OCI-M2 (cell line): ENCODE measurements around the gene WWOX.

Source experiments
- DNase-seq: peaks from one replicate; lab custom pipeline; 2025; ENCODE audit not compliant: unreplicated experiment; lab: John Stamatoyannopoulos, UW

WWOX gene

DNA sequence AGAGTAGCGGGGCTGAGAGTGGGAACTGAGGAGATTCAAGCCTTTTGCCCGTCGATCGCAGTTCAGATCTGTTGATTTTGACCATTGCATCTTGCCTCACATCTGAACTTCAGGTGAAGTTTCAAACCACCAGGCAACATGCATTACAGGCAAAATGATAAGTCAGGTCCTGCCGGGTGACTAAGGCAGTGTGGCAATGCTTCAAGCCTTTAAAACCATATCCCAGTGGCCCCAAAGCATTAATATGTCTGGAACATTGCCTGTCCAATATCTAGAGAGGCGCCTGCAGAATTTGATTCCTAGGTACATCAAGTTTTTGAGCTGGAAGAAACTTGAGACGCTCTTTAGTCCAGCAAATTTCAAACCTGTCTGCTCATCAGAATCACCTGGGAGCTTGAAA is 998.3 kb downstream of the WWOX start:
- DNase-seq = no peak

DNA sequence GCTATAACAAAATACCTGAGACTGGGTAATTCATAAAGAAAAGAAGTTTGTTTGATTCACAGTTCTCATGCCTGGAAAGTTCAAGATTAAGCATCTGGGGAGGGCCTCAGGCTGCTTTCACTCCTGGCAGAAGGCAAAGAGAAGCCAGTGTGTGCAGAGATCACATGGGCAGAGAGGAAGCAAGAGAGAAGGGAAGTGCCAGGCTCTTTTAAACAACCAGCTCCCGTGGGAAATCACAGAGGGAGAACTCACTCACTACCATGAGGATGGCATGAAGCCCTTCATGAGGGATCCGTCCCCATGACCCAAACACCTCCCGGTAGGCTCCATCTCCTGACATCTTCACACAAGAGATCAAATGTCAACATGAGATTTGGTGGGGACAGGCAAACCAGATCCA is 999.5 kb downstream of the WWOX start:
- no peak for DNase-seq

DNA sequence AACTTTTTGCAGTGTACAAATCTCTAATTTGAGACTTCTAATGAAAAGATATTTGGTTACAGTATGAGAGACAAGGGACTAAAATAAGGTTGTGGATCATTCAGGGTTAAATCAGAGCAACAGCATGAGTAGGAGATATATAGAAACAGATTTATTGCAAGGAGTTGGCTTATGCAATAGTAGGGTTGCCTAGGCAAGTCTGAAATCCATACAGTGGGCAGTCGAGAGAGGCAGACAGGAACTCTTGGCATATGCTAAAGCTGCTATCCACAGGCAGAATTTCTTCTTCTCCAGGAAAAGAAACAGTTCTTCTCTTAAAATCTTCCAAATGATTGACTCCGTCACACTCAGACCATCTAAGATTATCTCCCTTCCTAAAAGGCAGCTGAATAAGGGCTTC is 1000.3 kb downstream of the WWOX start:
- DNase-seq = no peak

DNA sequence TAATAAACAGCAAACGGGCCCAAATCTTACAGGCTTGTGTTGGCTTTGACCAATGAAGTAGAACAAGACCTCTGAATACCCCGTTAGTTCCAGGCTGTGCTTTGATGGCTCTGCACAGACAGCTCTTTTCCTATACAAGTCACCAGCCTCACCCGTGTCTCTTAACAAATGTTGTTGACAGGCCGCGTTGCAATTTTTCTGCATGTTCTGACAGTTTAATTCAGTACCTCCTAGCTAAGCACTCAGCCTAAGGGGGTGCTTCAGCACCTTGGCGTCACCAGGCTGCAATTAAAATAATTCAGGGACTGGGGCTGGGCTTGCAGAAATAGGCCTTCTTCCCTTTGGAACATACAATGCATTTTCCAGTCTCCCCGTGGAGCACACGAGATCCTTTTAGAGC is 1001.0 kb downstream of the WWOX start:
- no peak for DNase-seq

- DNase-seq = no peak
Measured at GRCh38 chr16:79101491-79101890, 1002.0 kb downstream of the WWOX start.

GRCh38 chr16:79104567-79104966 is 1005.1 kb downstream of the WWOX start:
- DNase-seq = no peak

DNA sequence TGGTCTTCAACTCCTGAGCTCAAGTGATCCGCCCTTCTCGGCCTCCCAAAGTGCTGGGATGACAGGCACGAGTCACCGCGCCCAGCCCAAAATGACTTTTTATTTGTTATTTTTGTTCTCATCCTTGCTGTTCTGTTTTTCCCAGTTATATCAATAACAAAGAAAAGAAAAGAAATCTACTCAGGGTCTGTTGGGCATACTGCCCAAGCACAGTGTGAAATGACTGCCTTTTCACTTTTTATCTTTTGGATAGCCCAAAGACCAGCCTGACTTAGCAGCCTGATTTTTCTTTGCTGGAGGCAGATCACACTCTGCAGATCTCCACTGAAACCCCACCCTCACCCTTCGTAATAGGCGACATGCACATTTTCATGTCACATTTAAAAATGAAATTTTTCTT is 1007.8 kb downstream of the WWOX start:
- DNase-seq = no peak

- DNase-seq = no peak
Measured at GRCh38 chr16:79109771-79110170, 1010.3 kb downstream of the WWOX start.

DNA sequence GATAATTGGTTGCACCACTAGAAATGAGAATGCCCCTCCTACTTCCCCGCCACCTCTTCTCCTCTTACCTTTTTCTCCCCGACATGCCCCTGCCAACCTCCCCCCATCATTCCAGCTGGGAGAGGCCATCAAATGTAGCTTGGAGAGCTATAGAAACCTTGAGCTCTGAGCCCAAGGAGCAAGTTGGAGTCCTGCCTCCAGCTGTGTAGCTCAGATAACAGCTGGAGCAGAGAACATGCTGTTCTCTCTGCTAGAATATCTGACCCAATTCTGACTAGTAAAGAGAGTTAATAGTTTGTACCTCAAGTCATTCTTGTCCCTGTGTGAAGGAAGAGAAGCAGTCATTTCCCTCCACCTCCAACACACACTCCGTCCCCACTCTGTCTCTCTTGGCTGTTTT is 1010.8 kb downstream of the WWOX start:
- no peak for DNase-seq

DNA sequence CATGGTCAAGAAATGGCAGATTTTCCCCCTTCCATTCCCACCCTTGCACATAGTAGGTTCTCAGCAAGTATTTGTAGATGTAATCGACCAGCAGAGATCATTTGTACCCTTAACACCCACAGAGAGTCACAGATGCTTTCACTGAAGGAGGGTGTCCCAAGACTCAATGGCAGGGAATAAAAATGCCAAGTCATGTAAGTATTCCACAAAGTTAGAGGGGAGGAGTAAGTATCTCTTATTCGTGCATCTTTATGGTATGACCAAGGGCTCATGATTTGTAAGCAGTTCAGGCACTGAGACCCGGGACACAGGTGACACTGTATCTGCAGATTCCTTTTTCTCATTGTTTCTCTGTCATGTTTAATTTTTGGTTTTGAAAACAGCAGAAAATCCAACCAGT is 1011.5 kb downstream of the WWOX start:
- DNase-seq = no peak

DNA sequence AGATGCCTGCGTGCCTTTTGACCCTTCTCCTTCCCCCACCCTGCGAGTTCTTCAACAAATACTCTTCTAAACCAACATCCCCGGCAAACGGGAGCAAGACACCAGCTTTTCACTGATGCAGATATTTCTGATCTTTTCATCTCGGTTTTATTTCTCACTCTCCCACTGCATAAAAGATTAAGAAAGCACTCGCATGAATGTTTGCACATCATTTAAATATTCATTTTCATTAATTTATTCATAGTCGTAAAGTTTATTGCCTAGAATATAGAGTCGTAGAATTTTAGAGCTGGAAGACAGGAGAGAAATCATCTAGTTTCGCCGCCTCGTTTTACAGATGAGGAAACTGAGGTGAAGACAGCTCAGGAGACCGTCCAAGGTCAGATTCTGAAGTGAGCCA is 1013.0 kb downstream of the WWOX start:
- no peak for DNase-seq

- no peak for DNase-seq
Measured at GRCh38 chr16:79113826-79114225, 1014.4 kb downstream of the WWOX start.

GRCh38 chr16:79114759-79115158 is 1015.3 kb downstream of the WWOX start:
- DNase-seq = no peak

GRCh38 chr16:79121906-79122305 is 1022.5 kb downstream of the WWOX start:
- DNase-seq = no peak

DNA sequence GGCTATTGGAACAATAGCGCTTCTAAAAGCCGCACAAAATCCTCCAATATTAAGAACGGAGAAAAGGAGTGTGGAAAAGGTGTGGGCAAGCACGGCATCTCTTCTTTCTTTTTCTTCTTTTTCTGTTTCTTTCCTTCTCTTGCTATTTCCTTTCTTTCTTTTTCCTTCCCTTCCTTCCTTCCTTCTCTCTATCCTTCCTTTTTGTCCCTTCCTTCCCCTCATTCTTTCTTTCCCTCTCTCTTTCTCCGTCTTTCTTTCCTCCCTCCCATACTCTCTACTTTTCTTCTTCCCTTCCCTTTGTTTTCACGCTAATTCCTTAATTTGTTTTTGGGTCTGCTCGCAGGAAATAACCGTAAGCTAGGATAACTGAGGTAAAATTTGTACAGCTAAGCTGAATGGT is 1022.9 kb downstream of the WWOX start:
- DNase-seq = no peak

DNA sequence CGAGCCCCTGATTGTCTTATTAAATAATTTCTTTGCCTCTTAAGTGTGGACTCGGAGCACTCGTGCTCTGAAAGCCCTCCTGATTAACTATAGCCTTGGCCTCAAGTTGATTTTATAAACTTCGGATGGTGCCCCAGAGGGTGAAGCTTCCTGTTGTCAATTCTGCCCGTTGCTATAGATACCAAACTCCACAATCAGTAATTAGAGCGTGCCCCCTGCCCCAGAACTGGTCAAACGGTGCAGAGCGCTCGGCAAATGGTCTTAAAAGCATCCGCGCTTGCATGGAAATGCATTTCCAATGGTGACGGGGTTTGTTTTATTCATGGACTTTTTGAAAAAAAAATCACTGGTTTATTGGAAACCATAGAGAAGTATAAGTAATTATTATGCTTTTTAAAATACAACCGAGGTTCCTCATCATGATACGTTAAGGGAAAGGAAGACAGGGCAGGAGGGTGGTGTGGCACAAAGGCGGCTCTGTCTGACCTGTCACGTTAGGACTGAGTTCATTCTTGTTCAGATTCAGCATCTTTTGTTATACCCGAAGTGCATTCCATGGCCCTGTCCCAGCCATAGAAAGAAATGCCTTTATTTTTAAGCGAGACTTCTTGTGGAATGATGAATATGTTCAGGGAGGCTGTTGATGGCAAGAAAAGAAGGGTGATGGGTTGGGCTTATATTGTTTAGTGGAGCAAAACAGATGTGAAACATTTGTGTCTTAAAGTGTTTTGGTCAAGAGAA is 1024.7 kb downstream of the WWOX start:
- DNase-seq = no peak

DNA sequence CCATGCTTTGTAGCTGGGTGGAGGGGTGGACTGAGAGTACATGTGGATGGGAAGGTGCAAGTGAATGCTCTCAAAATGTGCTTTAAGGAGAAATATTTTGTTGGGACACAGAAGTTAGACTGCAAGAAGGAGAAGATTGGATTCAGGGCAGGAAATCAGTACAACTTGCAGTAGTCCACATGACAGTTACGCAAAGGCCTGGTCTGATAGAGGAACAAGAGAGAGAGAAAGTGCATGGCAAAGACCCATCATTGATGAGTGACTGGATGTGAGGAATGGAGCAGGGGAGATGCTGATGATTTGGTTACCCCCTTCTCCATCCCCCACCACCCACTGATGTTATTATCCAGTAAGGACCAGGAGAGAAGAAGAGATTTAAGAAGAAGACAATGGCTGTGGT is 1028.3 kb downstream of the WWOX start:
- DNase-seq = no peak

- no peak for DNase-seq
Measured at GRCh38 chr16:79128706-79129105, 1029.3 kb downstream of the WWOX start.

DNA sequence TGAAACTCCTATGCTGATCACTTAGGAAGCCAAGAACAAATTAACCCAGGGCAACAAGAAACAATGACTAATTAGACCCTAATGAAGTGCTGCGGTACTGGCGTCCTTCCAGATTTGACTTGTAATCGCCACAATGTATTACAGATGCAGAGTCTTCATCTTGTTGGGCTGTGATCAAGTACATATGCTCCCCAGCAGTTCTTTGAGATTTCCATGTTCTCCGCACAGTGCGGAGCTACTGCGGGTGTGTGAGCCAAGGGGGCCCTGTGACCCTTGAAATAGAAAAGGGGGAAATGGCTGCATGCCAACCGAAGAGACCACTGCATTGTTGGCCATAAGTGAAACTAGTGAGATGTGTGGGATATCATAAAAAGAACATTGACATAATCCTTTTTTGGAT is 1031.2 kb downstream of the WWOX start:
- no peak for DNase-seq

DNA sequence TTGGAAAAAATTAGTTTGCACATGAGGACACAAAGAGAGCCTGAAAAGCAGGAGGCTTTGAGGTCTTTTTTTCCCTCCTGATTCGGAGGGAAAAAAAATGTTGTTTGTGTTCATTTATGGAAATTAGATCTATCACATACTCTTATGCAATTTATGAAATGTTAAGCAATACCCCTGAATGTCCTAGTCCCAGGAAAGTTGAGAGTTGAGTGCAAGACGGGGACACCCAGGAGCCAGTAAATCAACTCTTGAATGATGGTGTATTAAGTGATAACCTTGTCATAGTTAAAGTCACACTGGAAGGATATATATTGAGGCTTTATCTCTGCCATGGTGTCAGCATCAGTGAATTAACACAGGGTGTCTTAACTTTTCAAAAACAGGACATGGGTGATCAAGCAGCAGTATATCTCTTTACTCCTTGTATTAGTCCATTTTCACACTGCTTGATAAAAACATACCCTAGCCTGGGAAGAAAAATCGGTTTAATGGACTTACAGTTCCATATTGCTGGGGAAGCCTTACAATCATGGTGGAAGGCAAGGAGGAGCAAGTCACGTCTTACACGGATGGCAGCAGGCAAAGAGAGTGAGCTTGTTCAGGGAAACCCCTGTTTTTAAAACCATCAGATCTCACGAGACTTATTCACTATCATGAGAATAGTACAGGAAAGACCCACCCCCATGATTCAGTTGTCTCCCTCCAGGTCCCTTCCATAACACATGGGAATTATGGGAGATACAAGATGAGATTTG is 1032.0 kb downstream of the WWOX start:
- no peak for DNase-seq

DNA sequence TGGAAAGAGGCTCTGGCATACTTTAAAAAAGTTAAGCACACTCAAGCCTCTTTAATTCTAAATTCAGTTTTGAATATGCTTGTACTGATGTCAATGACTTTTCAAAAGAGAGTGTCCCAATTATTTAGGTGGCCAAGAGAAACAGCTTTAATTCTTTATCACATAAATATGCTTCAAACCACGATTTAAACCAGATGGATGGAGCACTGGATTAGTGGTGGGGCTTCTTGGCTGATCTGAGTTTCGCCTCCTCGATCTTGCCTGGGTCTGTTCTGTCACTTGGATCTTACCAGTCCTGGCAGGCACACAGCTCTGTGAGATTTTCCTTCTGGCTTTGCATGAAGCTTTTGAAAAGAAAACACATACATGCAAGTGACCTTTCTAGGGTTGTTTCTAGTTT is 1033.2 kb downstream of the WWOX start:
- no peak for DNase-seq

GRCh38 chr16:79134300-79134699 is 1034.8 kb downstream of the WWOX start:
- DNase-seq = no peak

- no peak for DNase-seq
Measured at GRCh38 chr16:79136955-79137354, 1037.5 kb downstream of the WWOX start.
